Measurements from ENCODE around the gene WDR37.

- TF ChIP-seq CTCF (IDR thresholded peaks at IDR 0.05; ENCODE audit: borderline replicate concordance, extremely low read depth, low read length, poor library complexity, severe bottlenecking) (no peak), EZH2 (IDR thresholded peaks at IDR 0.05; ENCODE audit: borderline replicate concordance, low read depth, low read length, severe bottlenecking) (no peak)
These were observed 44.0 kb downstream of the WDR37 start for GRCh38 chr10:1100143-1100542.
